Colonic mucosa (tissue), 4 donors: Measurements from ENCODE around the gene TENM3. TPM values are rescaled to one million over a fixed set of nuclear protein-coding genes. Genes with fewer than 3 reads are reported as not detected.

Source experiments
- DNase-seq: peaks from one replicate; pipeline ENCODE4 v3.0.0-alpha.2; 2020
- H3K27ac ChIP-seq: fragments of 200-600 bp; one replicate; pipeline ENCODE4 v1.8.0; 2021
- H3K27me3 ChIP-seq: fragments of 200-600 bp; one replicate; pipeline ENCODE4 v1.8.0; 2021
- H3K36me3 ChIP-seq: fragments of 200-600 bp; one replicate; pipeline ENCODE4 v1.8.0; 2021
- H3K4me1 ChIP-seq: fragments of 200-600 bp; one replicate; pipeline ENCODE4 v1.8.0; 2021; ENCODE audit warnings: mild to moderate bottlenecking
- H3K4me3 ChIP-seq: fragments of 200-600 bp; one replicate; pipeline ENCODE4 v1.8.0; 2021
- H3K9ac ChIP-seq, 2 donors: one replicate each; pipeline ENCODE4 v1.7.0; 2013; ENCODE audit warnings: control low read depth in 2 of 2, low read depth in 2 of 2, low read length in 2 of 2
- H3K9me3 ChIP-seq: fragments of 200-600 bp; one replicate; pipeline ENCODE4 v1.8.0; 2021
- CTCF ChIP-seq: fragments of 200-600 bp; IDR thresholded peaks from one replicate; pipeline ENCODE4 v1.8.0; 2022; ENCODE audit warnings: antibody characterized with exemption, mild to moderate bottlenecking
- intact Hi-C: fragments of 100-400 bp; cut with DNase I; formaldehyde crosslinking; loops from one replicate; pipeline ENCODE4 v1.14.1; 2022
- total RNA-seq, 2 donors: library from RNA; stranded (reverse); fragmentation: NEBNext Ultra II Directional in 1 of 2; extraction: Animal tissue kit (Norgen Biotek cat#: 25700) in 1 of 2; gene quantifications; one replicate each; pipeline ENCODE4 v1.2.1, GENCODE V29; 2021
- donor health status: healthy.
- donor health status: DM: no; HTN: no; CAD: no.
- donor health status: DM: no; HTN: no; CAD: no.

The TENM3 gene
- total RNA-seq, 2 donors from 2014 or later: 0.32 to 1.6 TPM

DNA sequence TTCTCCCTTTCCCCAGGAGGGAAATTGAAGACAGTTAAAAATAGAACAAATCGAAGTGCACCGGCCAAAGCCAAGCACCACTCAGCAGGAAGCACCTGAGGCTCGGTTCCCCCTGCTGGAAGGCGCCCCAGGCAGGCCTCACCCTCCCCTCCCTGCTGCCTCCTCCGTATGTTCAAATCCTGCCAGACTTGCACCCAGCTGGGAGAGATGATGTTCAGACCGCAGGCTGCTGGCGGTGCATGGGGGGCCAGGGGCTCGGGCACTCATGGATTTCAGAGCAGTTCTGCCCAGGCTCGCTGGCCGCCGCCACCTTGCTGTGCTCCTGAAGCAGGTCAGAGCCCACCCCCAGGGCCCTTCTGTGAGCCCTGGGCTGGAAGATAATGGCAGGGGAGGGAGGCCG lies 582.6 kb downstream of the TENM3 start:
- H3K9me3 ChIP-seq: no peaks in the 10 kb centered on the region
- no peak for DNase-seq
- no peaks in the 10 kb centered on the region for H3K4me1 ChIP-seq
- H3K27ac ChIP-seq: no peak overlapping the region
- H3K4me3 ChIP-seq: no peak overlapping the region
- intact Hi-C loops: no loop called here
- no peak overlapping the region for H3K9ac ChIP-seq
- H3K27me3 ChIP-seq: no peaks in the 10 kb centered on the region
- no peak for TF ChIP-seq CTCF
- H3K36me3 ChIP-seq: no peaks in the 10 kb centered on the region

GRCh38 chr4:182826391-182826790 lies 583.2 kb downstream of the TENM3 start:
- no peak for DNase-seq
- Histone ChIP-seq H3K4me1 (no peaks in the 10 kb centered on the region), H3K36me3 (no peaks in the 10 kb centered on the region), H3K9ac (no peak overlapping the region), H3K27ac (no peak overlapping the region), H3K4me3 (no peak overlapping the region), H3K9me3 (no peaks in the 10 kb centered on the region), H3K27me3 (no peaks in the 10 kb centered on the region)
- intact Hi-C loops: no loop called here
- no peak for TF ChIP-seq CTCF

DNA sequence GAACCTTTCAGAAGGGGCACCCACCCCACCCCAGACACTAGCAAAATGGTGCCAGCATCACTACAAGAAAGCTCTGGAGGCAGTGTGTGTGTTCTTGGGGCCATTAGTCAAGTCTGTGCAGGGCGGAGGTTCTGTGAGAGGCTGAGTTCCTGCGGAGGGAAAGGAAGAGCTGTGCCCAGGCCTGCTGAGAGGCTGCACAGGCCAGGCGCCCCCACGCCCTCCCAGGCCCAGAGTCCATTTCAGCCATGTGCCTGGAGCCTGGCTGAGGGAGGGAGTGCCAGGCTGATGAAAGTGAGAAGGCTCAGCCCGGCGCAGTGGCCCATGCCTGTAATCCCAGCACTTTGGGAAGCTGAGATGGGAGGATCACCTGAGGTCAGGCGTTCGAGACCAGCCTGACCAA lies 584.0 kb downstream of the TENM3 start:
- H3K9ac ChIP-seq: no peak overlapping the region
- no peaks in the 10 kb centered on the region for H3K9me3 ChIP-seq
- no peak for DNase-seq
- no peak overlapping the region for H3K27ac ChIP-seq
- intact Hi-C loops: no loop called here
- no peak overlapping the region for H3K4me3 ChIP-seq
- no peaks in the 10 kb centered on the region for H3K36me3 ChIP-seq
- no peaks in the 10 kb centered on the region for H3K27me3 ChIP-seq
- TF ChIP-seq CTCF: no peak
- H3K4me1 ChIP-seq: no peaks in the 10 kb centered on the region

GRCh38 chr4:182827954-182828353 lies 584.8 kb downstream of the TENM3 start:
- H3K27ac ChIP-seq: no peak overlapping the region
- intact Hi-C loops: no loop called here
- no peak for DNase-seq
- no peaks in the 10 kb centered on the region for H3K4me1 ChIP-seq
- H3K9ac ChIP-seq: no peak overlapping the region
- H3K27me3 ChIP-seq: no peaks in the 10 kb centered on the region
- no peaks in the 10 kb centered on the region for H3K9me3 ChIP-seq
- no peak overlapping the region for H3K4me3 ChIP-seq
- H3K36me3 ChIP-seq: no peaks in the 10 kb centered on the region
- no peak for TF ChIP-seq CTCF

GRCh38 chr4:182828360-182829025 lies 585.3 kb downstream of the TENM3 start:
- H3K36me3 ChIP-seq: no peaks in the 10 kb centered on the region
- DNase-seq: no peak
- no peak overlapping the region for H3K27ac ChIP-seq
- H3K27me3 ChIP-seq: no peaks in the 10 kb centered on the region
- H3K9ac ChIP-seq: no peak overlapping the region
- intact Hi-C loops: no loop called here
- no peaks in the 10 kb centered on the region for H3K4me1 ChIP-seq
- H3K4me3 ChIP-seq: no peak overlapping the region
- no peak for TF ChIP-seq CTCF
- H3K9me3 ChIP-seq: no peaks in the 10 kb centered on the region
